Osteocyte (in vitro differentiated cells): Measurements from ENCODE around the gene GALNT6. TPM values are rescaled to one million over a fixed set of nuclear protein-coding genes. Genes with fewer than 3 reads are reported as not detected.

Experiments
- DNase-seq: peaks from one replicate; pipeline ENCODE4 v3.0.0; 2021; ENCODE audit warnings: mixed read lengths; ENCODE audit not compliant: unreplicated experiment; ENCODE audit errors: extremely low spot score
- H3K27ac Mint-ChIP-seq: one replicate; pipeline ENCODE4 v1.8.0; 2021; ENCODE audit warnings: mild to moderate bottlenecking, mixed read lengths; ENCODE audit not compliant: unreplicated experiment
- H3K27me3 Mint-ChIP-seq: one replicate; pipeline ENCODE4 v1.8.0; 2021; ENCODE audit warnings: mixed read lengths; ENCODE audit not compliant: unreplicated experiment
- H3K36me3 Mint-ChIP-seq: one replicate; pipeline ENCODE4 v1.8.0; 2021; ENCODE audit warnings: mixed read lengths; ENCODE audit not compliant: unreplicated experiment
- H3K4me1 Mint-ChIP-seq: one replicate; pipeline ENCODE4 v1.8.0; 2021; ENCODE audit warnings: mixed read lengths; ENCODE audit not compliant: unreplicated experiment
- H3K4me3 Mint-ChIP-seq: one replicate; pipeline ENCODE4 v1.8.0; 2021; ENCODE audit warnings: mild to moderate bottlenecking, moderate library complexity, mixed read lengths; ENCODE audit not compliant: unreplicated experiment
- H3K9me3 Mint-ChIP-seq: one replicate; pipeline ENCODE4 v1.8.0; 2021; ENCODE audit warnings: mixed read lengths; ENCODE audit not compliant: unreplicated experiment
- CTCF ChIP-seq: fragments of 200-600 bp; sonication (generic); IDR thresholded peaks from 2 replicates; pipeline ENCODE4 v1.5.0; 2021; ENCODE audit warnings: antibody characterized with exemption, mild to moderate bottlenecking, moderate library complexity
- total RNA-seq: library from RNA; stranded (reverse); gene quantifications from 2 replicates; pipeline ENCODE4 v1.2.1, GENCODE V29; 2021

Gene GALNT6
- total RNA-seq, 1 donor from 2014 or later, result 0.94 TPM

- Mint-ChIP-seq H3K36me3 (no peaks in the 10 kb centered on the region), H3K4me3 (no peak overlapping the region), H3K27ac (no peak overlapping the region), H3K4me1 (no peaks in the 10 kb centered on the region), H3K27me3 (no peaks in the 10 kb centered on the region), H3K9me3 (no peaks in the 10 kb centered on the region)
- DNase-seq, result no peak
- no peak for TF ChIP-seq CTCF
Observed at GRCh38 chr12:51413791-51414190, 22.6 kb upstream of the GALNT6 start.

- TF ChIP-seq CTCF, result no peak
- H3K4me1 Mint-ChIP-seq, result no peaks in the 10 kb centered on the region
- no peaks in the 10 kb centered on the region for H3K27me3 Mint-ChIP-seq
- no peaks in the 10 kb centered on the region for H3K36me3 Mint-ChIP-seq
- no peak overlapping the region for H3K4me3 Mint-ChIP-seq
- DNase-seq, result no peak
- H3K9me3 Mint-ChIP-seq, result no peaks in the 10 kb centered on the region
- no peak overlapping the region for H3K27ac Mint-ChIP-seq
Observed at GRCh38 chr12:51413149-51413548, 21.9 kb upstream of the GALNT6 start.

- Mint-ChIP-seq H3K4me1 (no peaks in the 10 kb centered on the region), H3K27me3 (no peaks in the 10 kb centered on the region), H3K4me3 (no peak overlapping the region), H3K36me3 (no peaks in the 10 kb centered on the region), H3K27ac (no peak overlapping the region), H3K9me3 (no peaks in the 10 kb centered on the region)
- TF ChIP-seq CTCF, result no peak
- DNase-seq, result no peak
Observed at GRCh38 chr12:51409846-51410245, 18.6 kb upstream of the GALNT6 start.

- Mint-ChIP-seq H3K4me1 (no peaks in the 10 kb centered on the region), H3K27me3 (no peaks in the 10 kb centered on the region), H3K9me3 (no peaks in the 10 kb centered on the region), H3K4me3 (no peak overlapping the region), H3K36me3 (no peaks in the 10 kb centered on the region), H3K27ac (no peak overlapping the region)
- no peak for DNase-seq
- no peak for TF ChIP-seq CTCF
Observed at GRCh38 chr12:51407604-51408003, 16.4 kb upstream of the GALNT6 start.

GRCh38 chr12:51406859-51407258 lies 15.7 kb upstream of the GALNT6 start:
- no peak for TF ChIP-seq CTCF
- no peak overlapping the region for H3K4me3 Mint-ChIP-seq
- no peak for DNase-seq
- no peaks in the 10 kb centered on the region for H3K4me1 Mint-ChIP-seq
- no peaks in the 10 kb centered on the region for H3K27me3 Mint-ChIP-seq
- no peaks in the 10 kb centered on the region for H3K36me3 Mint-ChIP-seq
- no peaks in the 10 kb centered on the region for H3K9me3 Mint-ChIP-seq
- no peak overlapping the region for H3K27ac Mint-ChIP-seq
